GM12891 (cell line): ENCODE data around the gene DACH1.

Experiments used
- POLR2A ChIP-seq: IDR thresholded peaks from 2 replicates; pipeline ENCODE4 v1.6.1; 2011; ENCODE audit warnings: low read depth, low read length, control low read depth
- POLR2AphosphoS5 ChIP-seq: IDR thresholded peaks from 2 replicates; pipeline ENCODE4 v1.6.1; 2011; ENCODE audit warnings: low read depth, low read length, control low read depth
- SPI1 ChIP-seq: IDR thresholded peaks from 2 replicates; pipeline ENCODE4 v1.6.1; 2011; ENCODE audit warnings: low read depth, low read length, control low read depth
- TAF1 ChIP-seq: IDR thresholded peaks from 2 replicates; pipeline ENCODE4 v1.6.1; 2011; ENCODE audit warnings: low read depth, low read length, control low read depth

DNA sequence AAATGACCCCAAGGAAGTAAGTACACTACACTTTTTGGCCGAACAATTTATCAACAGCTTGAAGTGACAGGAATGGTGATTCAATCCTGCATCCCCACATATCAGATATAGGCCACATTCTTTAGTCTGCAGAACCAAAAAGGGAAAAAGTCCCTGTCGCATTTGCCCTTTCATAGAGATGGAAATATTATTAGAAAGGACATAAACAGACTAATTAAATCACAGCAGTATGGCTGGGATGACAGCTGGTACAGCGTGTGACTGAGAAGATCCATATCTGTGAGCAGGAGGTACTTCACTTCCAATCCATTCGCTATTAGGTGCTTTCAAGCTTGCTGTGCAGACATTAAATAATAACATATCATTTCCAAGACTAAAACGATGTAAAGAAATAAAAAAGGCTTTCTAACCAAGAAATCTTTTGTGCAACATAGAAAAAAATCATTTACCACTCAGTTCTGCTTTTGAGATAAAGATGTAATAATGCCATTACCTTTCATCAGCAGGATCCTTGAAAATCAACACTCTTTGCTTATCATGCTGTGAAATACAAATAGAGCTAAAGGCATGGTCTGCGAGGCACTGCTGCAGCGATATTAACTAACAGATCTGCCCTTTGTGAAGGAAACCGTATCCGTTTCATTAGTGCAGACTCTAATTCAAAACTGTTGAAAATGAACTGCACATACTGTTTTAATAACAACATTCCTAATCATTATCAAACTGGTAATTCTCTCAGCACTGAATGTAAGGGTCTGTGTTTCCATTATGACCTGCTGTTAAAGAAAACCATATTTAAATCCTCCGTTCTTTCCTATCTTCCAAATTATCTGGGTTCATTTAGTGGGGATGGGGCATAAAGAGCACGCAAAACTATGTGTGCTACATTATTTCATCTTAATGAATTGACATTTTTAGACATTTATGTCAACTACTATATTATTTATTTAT lies 245.6 kb downstream of the DACH1 start:
- TF ChIP-seq SPI1 = no peak
- no peak for TF ChIP-seq POLR2AphosphoS5
- TF ChIP-seq POLR2A = no peak
- no peak for TF ChIP-seq TAF1
